HEK293 (cell line): ENCODE measurements around the gene ERICH4.

Experiments used
- CTCF ChIP-seq: fragments of 450-650 bp; formaldehyde crosslinking; IDR thresholded peaks from 2 replicates; pipeline ENCODE4 v1.5.1; 2016; ENCODE audit warnings: missing biosample characterization, missing genetic modification characterization
- GLIS1 ChIP-seq: fragments of 450-650 bp; formaldehyde crosslinking; IDR thresholded peaks from 2 replicates; pipeline ENCODE4 v1.5.1; 2016; ENCODE audit warnings: missing biosample characterization, missing genetic modification characterization
- ZBTB7A ChIP-seq: fragments of 450-650 bp; formaldehyde crosslinking; IDR thresholded peaks from 2 replicates; pipeline ENCODE4 v1.5.1; 2016; ENCODE audit warnings: low read depth, missing biosample characterization, missing genetic modification characterization
- ZNF274 ChIP-seq, 2 experiments: fragments of 200-500 bp in 1 of 2; fragments of 450-650 bp in 1 of 2; sonication (Bioruptor generic) in 1 of 2; formaldehyde crosslinking in 1 of 2; IDR thresholded peaks; 2 replicates each; pipeline versions ENCODE4 v1.5.1 to v1.6.1; 2014 to 2016; ENCODE audit warnings: borderline replicate concordance in 1 of 2, inconsistent platforms in 1 of 2, low read length in 1 of 2, missing biosample characterization in 1 of 2, missing genetic modification characterization in 1 of 2
- ZNF335 ChIP-seq: fragments of 450-650 bp; formaldehyde crosslinking; conservative IDR thresholded peaks from 2 replicates; pipeline ENCODE4 v1.5.1; 2016; ENCODE audit warnings: missing biosample characterization, missing genetic modification characterization
- ZNF560 ChIP-seq: fragments of 450-650 bp; formaldehyde crosslinking; IDR thresholded peaks from 2 replicates; pipeline ENCODE4 v1.5.1; 2017; ENCODE audit warnings: missing biosample characterization, missing genetic modification characterization, borderline replicate concordance
- ZSCAN23 ChIP-seq: fragments of 450-650 bp; formaldehyde crosslinking; IDR thresholded peaks from 2 replicates; pipeline ENCODE4 v1.5.1; 2016; ENCODE audit warnings: missing biosample characterization, missing genetic modification characterization
- ZSCAN30 ChIP-seq: fragments of 450-650 bp; IDR thresholded peaks from 2 replicates; pipeline ENCODE4 v1.5.1; 2018; ENCODE audit warnings: missing biosample characterization, mild to moderate bottlenecking, missing genetic modification characterization, moderate library complexity
- TF ChIP-seq, protein P1 (sequence below): fragments of 450-650 bp; formaldehyde crosslinking; IDR thresholded peaks from 2 replicates; pipeline ENCODE4 v1.5.1; 2016; ENCODE audit warnings: missing biosample characterization, missing genetic modification characterization

DNA sequence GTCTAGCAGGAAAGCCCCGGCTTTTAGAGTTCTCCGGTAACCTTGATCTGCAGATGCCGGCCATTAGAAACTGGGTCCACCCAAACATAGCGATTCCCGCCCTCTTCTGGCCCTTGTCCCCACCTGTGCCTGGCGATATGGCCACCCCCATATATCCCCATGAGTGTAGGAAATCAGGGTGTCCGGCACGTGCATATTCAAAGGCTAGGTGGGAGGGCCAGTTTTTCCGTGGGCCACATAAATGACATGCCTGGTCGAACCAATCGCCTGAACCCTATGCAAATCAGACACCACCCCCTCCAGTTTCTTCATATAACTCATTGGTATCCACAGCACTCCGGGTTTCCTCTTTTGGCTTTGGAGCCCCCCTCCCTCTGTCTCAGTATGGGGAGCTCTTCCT lies 37.4 kb downstream of the ERICH4 start:
- TF ChIP-seq ZSCAN30 (no peak), ZBTB7A (no peak), CTCF (tag by site-specific recombination) (no peak), ZNF560 (tag by site-specific recombination) (no peak), GLIS1 (tag by site-specific recombination) (no peak), ZNF335 (tag by site-specific recombination) (no peak), ZSCAN23 (tag by site-specific recombination) (no peak), ZNF274 (IDR thresholded peaks at IDR 0.05; ENCODE audit: low read length) (no peak), ZNF274 (tag by site-specific recombination; IDR thresholded peaks at IDR 0.05; ENCODE audit: borderline replicate concordance) (no peak)
- TF ChIP-seq, protein P1, sequence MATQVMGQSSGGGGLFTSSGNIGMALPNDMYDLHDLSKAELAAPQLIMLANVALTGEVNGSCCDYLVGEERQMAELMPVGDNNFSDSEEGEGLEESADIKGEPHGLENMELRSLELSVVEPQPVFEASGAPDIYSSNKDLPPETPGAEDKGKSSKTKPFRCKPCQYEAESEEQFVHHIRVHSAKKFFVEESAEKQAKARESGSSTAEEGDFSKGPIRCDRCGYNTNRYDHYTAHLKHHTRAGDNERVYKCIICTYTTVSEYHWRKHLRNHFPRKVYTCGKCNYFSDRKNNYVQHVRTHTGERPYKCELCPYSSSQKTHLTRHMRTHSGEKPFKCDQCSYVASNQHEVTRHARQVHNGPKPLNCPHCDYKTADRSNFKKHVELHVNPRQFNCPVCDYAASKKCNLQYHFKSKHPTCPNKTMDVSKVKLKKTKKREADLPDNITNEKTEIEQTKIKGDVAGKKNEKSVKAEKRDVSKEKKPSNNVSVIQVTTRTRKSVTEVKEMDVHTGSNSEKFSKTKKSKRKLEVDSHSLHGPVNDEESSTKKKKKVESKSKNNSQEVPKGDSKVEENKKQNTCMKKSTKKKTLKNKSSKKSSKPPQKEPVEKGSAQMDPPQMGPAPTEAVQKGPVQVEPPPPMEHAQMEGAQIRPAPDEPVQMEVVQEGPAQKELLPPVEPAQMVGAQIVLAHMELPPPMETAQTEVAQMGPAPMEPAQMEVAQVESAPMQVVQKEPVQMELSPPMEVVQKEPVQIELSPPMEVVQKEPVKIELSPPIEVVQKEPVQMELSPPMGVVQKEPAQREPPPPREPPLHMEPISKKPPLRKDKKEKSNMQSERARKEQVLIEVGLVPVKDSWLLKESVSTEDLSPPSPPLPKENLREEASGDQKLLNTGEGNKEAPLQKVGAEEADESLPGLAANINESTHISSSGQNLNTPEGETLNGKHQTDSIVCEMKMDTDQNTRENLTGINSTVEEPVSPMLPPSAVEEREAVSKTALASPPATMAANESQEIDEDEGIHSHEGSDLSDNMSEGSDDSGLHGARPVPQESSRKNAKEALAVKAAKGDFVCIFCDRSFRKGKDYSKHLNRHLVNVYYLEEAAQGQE (tag by site-specific recombination): no peak
